Colonic mucosa (tissue), 4 donors: ENCODE measurements around the gene CDH4. TPM values are rescaled to one million over a fixed set of nuclear protein-coding genes. Genes with fewer than 3 reads are reported as not detected.

Experiments
- DNase-seq: peaks from one replicate; pipeline ENCODE4 v3.0.0-alpha.2; 2020
- H3K27ac ChIP-seq: fragments of 200-600 bp; one replicate; pipeline ENCODE4 v1.8.0; 2021
- H3K27me3 ChIP-seq: fragments of 200-600 bp; one replicate; pipeline ENCODE4 v1.8.0; 2021
- H3K36me3 ChIP-seq: fragments of 200-600 bp; one replicate; pipeline ENCODE4 v1.8.0; 2021
- H3K4me1 ChIP-seq: fragments of 200-600 bp; one replicate; pipeline ENCODE4 v1.8.0; 2021; ENCODE audit warnings: mild to moderate bottlenecking
- H3K4me3 ChIP-seq: fragments of 200-600 bp; one replicate; pipeline ENCODE4 v1.8.0; 2021
- H3K9ac ChIP-seq, 2 donors: one replicate each; pipeline ENCODE4 v1.7.0; 2013; ENCODE audit warnings: control low read depth in 2 of 2, low read depth in 2 of 2, low read length in 2 of 2
- H3K9me3 ChIP-seq: fragments of 200-600 bp; one replicate; pipeline ENCODE4 v1.8.0; 2021
- CTCF ChIP-seq: fragments of 200-600 bp; IDR thresholded peaks from one replicate; pipeline ENCODE4 v1.8.0; 2022; ENCODE audit warnings: antibody characterized with exemption, mild to moderate bottlenecking
- intact Hi-C: fragments of 100-400 bp; cut with DNase I; formaldehyde crosslinking; loops from one replicate; pipeline ENCODE4 v1.14.1; 2022
- total RNA-seq, 2 donors: library from RNA; stranded (reverse); fragmentation: NEBNext Ultra II Directional in 1 of 2; extraction: Animal tissue kit (Norgen Biotek cat#: 25700) in 1 of 2; gene quantifications; one replicate each; pipeline ENCODE4 v1.2.1, GENCODE V29; 2021
- donor health status: healthy.
- donor health status: DM: no; HTN: no; CAD: no.
- donor health status: DM: no; HTN: no; CAD: no.

Gene CDH4
- total RNA-seq, 2 donors from 2014 or later: 0.08 TPM; not detected in 1

- Histone ChIP-seq H3K9ac (no peak overlapping the region), H3K4me1 (no peaks in the 10 kb centered on the region), H3K27me3 (no peaks in the 10 kb centered on the region), H3K9me3 (no peaks in the 10 kb centered on the region), H3K4me3 (no peak overlapping the region), H3K36me3 (no peaks in the 10 kb centered on the region), H3K27ac (no peak overlapping the region)
- intact Hi-C loops: no loop called here
- no peak for DNase-seq
- no peak for TF ChIP-seq CTCF
Measured at GRCh38 chr20:61887596-61888093, 635.6 kb downstream of the CDH4 start.

- no peaks in the 10 kb centered on the region for H3K36me3 ChIP-seq
- H3K27me3 ChIP-seq: no peaks in the 10 kb centered on the region
- H3K9ac ChIP-seq: no peak overlapping the region
- H3K27ac ChIP-seq: no peak overlapping the region
- intact Hi-C loops: no loop called here
- H3K4me3 ChIP-seq: no peak overlapping the region
- no peaks in the 10 kb centered on the region for H3K9me3 ChIP-seq
- H3K4me1 ChIP-seq: no peaks in the 10 kb centered on the region
- DNase-seq: no peak
- no peak for TF ChIP-seq CTCF
Measured at GRCh38 chr20:61888101-61888865, 636.2 kb downstream of the CDH4 start.

- H3K9ac ChIP-seq: no peak overlapping the region
- no peak overlapping the region for H3K4me3 ChIP-seq
- TF ChIP-seq CTCF: no peak
- H3K9me3 ChIP-seq: no peaks in the 10 kb centered on the region
- H3K4me1 ChIP-seq: no peaks in the 10 kb centered on the region
- H3K27me3 ChIP-seq: no peaks in the 10 kb centered on the region
- no peak overlapping the region for H3K27ac ChIP-seq
- intact Hi-C loops: no loop called here
- no peaks in the 10 kb centered on the region for H3K36me3 ChIP-seq
- DNase-seq: no peak
Measured at GRCh38 chr20:61889659-61890058, 637.6 kb downstream of the CDH4 start.

- Histone ChIP-seq H3K27me3 (no peaks in the 10 kb centered on the region), H3K9ac (no peak overlapping the region), H3K36me3 (no peaks in the 10 kb centered on the region), H3K4me1 (no peaks in the 10 kb centered on the region), H3K27ac (no peak overlapping the region), H3K4me3 (no peak overlapping the region), H3K9me3 (no peaks in the 10 kb centered on the region)
- TF ChIP-seq CTCF: no peak
- no peak for DNase-seq
- intact Hi-C loops: no loop called here
Measured at GRCh38 chr20:61890210-61890609, 638.1 kb downstream of the CDH4 start.

- H3K9me3 ChIP-seq: no peaks in the 10 kb centered on the region
- H3K9ac ChIP-seq: no peak overlapping the region
- no peak overlapping the region for H3K4me3 ChIP-seq
- no peaks in the 10 kb centered on the region for H3K4me1 ChIP-seq
- no peaks in the 10 kb centered on the region for H3K27me3 ChIP-seq
- H3K36me3 ChIP-seq: no peaks in the 10 kb centered on the region
- no peak for DNase-seq
- no peak overlapping the region for H3K27ac ChIP-seq
- no peak for TF ChIP-seq CTCF
- intact Hi-C loops: no loop called here
Measured at GRCh38 chr20:61891476-61891875, 639.4 kb downstream of the CDH4 start.
